GM10248 (cell line): ENCODE data around the gene ZNHIT3.
"Not testable (repeated sequence)": the region's sequence is repeated elsewhere in the genome, so short reads cannot be mapped to it uniquely, and the experiment has no call there.

ENCODE experiments used
- CTCF ChIA-PET: fragments of 300-600 bp; sonication (Branson Sonifier 250); formaldehyde crosslinking; extraction: SDS; loops from one replicate; lab custom pipeline; 2021; ENCODE audit warnings: antibody characterized with exemption; lab: Yijun Ruan, JAX
- POLR2A ChIA-PET: fragments of 350-650 bp; sonication (Branson Sonifier 250); formaldehyde crosslinking; extraction: SDS; loops from one replicate; lab custom pipeline; 2020; ENCODE audit warnings: antibody characterized with exemption; lab: Yijun Ruan, JAX
- DNase-seq: peaks from one replicate; pipeline ENCODE4 v3.0.0; 2012; ENCODE audit errors: extremely low spot score
- TF ChIP-seq, protein P1 (sequence below): IDR thresholded peaks from 2 replicates; pipeline ENCODE4 v1.5.1; 2012; ENCODE audit warnings: mild to moderate bottlenecking, low read depth; ENCODE audit errors: extremely low read depth, missing control alignments, control extremely low read depth

The ZNHIT3 gene

DNA sequence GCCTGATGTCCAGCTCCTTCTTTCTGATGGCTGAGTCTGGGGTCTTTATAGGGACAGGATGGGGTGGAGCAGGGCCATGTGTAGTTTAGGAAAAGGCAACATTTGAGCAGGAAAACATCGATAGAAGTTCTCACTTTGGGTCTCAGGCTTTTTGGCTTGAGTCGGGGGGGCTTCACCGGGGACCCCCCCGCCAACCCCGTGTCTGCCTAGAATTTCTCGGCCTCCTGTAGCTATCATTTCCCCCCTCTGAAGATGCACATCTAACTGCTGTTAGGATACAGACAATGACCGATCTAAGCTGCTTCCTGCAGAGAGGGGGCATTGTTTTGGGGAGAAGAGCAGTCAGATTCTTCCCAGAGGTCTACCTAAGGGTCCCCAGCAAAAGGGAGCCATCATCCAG lies 16.7 kb upstream of the ZNHIT3 start:
- TF ChIP-seq, protein P1, sequence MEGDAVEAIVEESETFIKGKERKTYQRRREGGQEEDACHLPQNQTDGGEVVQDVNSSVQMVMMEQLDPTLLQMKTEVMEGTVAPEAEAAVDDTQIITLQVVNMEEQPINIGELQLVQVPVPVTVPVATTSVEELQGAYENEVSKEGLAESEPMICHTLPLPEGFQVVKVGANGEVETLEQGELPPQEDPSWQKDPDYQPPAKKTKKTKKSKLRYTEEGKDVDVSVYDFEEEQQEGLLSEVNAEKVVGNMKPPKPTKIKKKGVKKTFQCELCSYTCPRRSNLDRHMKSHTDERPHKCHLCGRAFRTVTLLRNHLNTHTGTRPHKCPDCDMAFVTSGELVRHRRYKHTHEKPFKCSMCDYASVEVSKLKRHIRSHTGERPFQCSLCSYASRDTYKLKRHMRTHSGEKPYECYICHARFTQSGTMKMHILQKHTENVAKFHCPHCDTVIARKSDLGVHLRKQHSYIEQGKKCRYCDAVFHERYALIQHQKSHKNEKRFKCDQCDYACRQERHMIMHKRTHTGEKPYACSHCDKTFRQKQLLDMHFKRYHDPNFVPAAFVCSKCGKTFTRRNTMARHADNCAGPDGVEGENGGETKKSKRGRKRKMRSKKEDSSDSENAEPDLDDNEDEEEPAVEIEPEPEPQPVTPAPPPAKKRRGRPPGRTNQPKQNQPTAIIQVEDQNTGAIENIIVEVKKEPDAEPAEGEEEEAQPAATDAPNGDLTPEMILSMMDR = no peak
- ChIA-PET POLR2A (no interaction called here), CTCF (interaction anchor here (1.7 to 1.8 kb wide), 2 partner anchors 9 to 14 kb away, joined by 4 to 9 read pairs; no protein-coding TSS in a partner anchor)
- DNase-seq = no peak

DNA sequence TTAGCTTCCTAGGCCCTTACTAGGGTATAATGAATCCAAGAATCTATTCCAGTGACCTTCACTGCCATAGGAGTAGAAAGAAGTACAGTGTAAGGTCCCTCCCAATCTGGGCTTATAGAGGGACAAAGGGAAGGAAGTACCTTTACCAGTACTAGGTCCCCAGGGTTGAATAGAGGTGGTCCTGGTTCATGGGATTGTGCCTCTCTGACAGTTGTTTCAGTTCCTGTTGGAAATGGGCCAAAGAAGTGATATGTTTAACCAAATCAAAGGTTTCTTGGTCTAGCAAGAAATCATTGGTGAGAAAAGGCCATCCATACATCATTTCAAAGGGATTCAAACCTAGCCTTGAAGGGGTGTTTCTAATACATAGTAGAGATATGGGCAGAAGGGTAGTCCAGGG lies 16.0 kb upstream of the ZNHIT3 start:
- CTCF ChIA-PET = interaction anchor here (1.7 kb wide), 1 partner anchor 13 kb away, joined by 9 read pairs; no protein-coding TSS in a partner anchor
- no peak for DNase-seq
- POLR2A ChIA-PET = no interaction called here
- TF ChIP-seq, protein P1 = no peak

DNA sequence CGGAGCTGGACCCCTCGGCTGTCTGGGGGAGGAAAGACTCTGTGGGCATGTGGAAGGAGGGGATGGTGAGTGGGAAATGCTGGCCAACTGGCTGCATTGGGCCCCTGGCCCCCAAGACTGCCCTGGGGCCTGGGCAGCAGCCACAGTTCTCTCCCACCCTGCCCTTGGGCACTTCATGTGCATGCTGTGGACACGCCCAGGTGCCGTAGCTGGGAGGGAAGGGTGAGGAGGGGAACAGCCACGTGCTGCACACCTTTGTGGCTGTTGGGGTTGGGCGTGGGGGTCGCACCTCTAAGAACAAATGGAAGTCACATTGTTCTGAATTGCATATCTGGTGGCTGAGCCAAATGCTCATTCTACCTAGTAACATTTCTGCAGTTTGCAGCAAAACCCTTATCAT lies 11.9 kb upstream of the ZNHIT3 start:
- no peak for DNase-seq
- TF ChIP-seq, protein P1 = no peak
- ChIA-PET POLR2A (no interaction called here), CTCF (interaction anchor here (0.6 to 1.6 kb wide), 4 partner anchors 9 to 505 kb away, joined by 3 to 4 read pairs (median 3); no protein-coding TSS in a partner anchor)

DNA sequence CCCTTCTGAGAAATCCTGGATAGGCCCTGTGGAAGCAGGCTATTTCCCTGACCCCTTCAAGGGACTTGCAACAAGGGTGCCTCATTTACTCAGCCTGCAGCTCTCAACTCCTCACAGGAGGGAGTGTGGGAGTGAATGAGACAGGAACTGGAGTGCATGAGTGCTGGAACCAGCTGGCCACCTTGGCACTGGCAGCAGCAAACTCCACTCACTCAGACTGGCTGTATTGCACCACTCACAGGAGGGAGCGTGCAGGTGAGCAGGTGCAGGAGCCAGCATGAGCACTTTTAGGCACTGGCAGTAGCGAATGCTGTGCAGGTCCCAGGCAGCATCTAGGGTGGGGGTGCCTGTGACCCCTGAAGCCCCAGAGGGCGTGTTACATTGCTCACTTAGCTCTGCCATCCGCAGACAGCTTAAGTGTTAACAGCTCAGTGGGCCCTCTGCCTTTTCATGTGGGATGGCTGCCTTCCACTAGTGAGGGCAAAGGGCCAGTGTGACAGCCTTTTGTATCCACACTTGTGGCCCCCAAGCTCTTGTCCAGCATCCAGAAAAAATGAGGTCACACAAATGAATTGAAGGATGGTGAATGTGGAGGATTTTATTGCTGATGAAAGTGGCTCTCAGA lies 11.0 kb upstream of the ZNHIT3 start:
- TF ChIP-seq, protein P1 = no peak
- no peak for DNase-seq
- ChIA-PET CTCF (interaction anchor here (0.9 to 1.6 kb wide), 4 partner anchors 12 to 499 kb away, joined by 3 to 4 read pairs (median 4); no protein-coding TSS in a partner anchor), POLR2A (no interaction called here)

DNA sequence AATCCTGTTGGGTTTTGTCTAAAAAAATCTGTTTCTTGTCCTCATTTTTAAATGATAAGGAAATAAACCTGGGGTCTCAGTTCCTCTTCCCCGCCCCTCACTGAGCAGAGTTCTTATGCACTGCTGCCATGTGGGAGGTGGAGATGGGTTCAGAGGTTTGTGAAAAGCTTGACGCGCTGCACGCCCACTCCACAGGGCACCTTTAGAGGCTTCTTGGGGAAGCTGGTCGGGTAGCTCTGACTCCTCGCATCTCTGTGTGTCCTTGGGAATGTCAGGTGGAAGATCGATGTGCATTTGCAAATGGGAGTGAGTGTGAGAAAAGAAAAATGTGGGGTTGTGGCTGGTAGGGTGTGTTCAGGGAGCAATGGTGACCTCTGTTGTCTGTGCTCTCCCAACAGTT lies 4.7 kb upstream of the ZNHIT3 start:
- CTCF ChIA-PET = interaction anchor here (1.0 to 1.9 kb wide), 5 partner anchors 10 to 512 kb away, joined by 3 to 10 read pairs (median 8); no protein-coding TSS in a partner anchor
- POLR2A ChIA-PET = no interaction called here
- TF ChIP-seq, protein P1 = no peak
- no peak for DNase-seq

DNA sequence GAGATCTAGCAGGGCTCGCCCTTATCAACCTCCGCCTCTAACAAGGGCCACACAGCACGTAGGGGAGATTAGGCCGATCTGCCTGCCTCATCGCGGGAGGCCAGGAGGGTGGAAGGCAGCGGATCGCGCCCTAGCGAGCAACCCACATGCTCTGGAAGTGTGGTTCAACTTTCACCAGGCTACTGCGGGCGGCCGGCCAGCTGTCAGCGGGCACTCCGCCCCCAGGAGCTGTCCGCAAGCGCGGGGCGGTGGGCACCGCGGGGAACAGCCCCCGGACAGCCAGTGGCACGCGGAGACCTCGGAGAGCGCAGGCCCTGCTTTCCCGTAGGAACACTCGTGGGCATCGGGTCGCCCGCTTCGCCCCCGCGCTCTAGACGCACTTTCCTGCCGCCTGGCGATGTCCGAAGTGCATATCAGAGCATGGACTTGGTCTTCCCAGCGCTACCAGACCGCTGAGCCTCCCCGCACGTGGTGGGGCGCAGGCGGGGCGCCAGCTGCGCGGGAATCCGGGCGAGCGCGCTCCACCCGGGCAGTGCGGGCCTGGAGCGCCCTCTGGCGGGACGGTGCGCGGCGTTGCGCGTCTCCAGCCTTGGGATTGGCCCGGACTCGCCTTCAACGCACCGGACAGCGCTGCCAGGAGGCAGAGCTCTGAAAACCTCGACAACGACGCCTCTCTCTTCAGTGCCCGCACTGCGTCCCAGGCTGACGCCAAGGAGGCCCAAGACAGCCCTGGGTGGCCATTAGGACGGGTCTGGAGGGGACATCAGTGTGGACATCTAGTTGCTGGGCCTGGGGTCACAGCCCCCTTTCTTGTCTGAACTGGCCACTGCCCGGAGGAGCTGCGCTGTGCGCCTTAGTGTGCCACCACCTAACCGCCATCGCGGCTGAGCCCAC lies 3.6 kb upstream of the ZNHIT3 start:
- CTCF ChIA-PET = interaction anchor here (0.8 to 1.9 kb wide), 30 partner anchors 8 to 720 kb away, joined by 3 to 10 read pairs (median 4); partner anchors contain the start of genes MRM1, MYO19, PIGW and RDM1
- POLR2A ChIA-PET = interaction anchor here (1.0 kb wide), 1 partner anchor 12 kb away, joined by 3 read pairs; no protein-coding TSS in a partner anchor
- peak; percentile 93 for DNase-seq
- TF ChIP-seq, protein P1 = peak; percentile 97

DNA sequence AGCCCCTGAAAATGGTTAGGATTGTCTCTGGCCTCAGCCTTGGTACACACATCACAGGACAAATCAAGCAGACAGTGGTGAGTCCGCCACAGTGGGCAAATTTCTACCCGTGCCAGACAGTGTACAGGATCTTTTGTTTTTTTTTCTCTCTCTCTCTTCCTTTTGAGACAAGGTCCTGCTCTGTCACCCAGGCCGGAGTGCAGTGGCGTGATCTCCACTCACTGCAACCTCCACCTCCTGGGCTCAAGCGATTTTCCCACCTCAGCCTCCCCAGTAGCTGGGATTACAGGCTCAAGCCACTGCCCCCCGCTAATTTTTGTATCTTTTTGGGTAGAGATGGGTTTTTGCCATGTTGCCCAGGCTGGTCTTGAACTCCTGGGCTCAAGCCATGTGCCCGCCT lies 2.5 kb upstream of the ZNHIT3 start:
- DNase-seq, POLR2A ChIA-PET: not testable (repeated sequence)
- CTCF ChIA-PET = interaction anchor here (0.8 to 1.9 kb wide), 17 partner anchors 9 to 721 kb away, joined by 3 to 10 read pairs (median 4); partner anchors contain the start of gene RDM1
